ENCODE measurements around the gene CATSPER3.

The CATSPER3 gene

DNA sequence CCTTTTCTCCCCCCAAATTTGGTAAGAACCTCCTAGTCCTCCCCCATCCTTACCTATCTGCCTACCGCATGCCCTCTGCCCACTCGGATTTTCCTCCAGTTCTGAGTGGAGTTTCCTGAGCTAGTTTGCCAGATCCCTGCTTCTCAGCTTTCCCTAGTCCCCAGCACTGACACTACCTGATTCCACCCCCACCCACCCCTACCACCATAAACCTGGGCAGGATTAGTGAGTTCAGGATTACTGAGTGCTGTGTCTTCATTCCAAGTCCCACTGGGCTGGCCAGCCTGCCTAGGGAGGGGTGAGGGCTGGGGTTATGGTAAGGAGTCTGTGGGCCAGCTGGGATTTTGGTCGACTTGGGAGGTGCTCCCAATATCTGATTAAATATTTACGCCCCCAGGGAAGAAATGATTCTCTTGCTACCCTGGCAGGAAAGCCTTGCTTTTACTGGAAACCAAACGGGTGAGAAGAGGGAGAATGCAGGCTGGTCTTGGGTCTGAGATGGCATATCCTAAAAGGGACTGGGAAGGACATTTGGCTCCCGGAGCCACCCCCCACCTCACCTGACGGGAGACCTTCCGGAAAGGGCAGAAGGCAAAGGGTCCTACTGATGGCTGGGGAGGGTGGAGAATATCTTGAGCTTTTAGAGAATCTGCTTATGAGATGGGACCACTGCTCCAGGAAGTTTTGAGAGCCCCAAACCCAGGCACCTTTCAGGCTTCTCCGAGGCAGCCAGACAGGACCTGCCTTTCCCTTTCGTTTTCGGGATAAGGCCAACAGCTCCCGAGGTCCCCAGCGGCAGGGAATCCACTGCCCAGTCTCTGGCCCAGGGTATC is 62.6 kb downstream of the CATSPER3 start:
- no peak for DNase-seq (ENCODE audit: low read depth)

DNA sequence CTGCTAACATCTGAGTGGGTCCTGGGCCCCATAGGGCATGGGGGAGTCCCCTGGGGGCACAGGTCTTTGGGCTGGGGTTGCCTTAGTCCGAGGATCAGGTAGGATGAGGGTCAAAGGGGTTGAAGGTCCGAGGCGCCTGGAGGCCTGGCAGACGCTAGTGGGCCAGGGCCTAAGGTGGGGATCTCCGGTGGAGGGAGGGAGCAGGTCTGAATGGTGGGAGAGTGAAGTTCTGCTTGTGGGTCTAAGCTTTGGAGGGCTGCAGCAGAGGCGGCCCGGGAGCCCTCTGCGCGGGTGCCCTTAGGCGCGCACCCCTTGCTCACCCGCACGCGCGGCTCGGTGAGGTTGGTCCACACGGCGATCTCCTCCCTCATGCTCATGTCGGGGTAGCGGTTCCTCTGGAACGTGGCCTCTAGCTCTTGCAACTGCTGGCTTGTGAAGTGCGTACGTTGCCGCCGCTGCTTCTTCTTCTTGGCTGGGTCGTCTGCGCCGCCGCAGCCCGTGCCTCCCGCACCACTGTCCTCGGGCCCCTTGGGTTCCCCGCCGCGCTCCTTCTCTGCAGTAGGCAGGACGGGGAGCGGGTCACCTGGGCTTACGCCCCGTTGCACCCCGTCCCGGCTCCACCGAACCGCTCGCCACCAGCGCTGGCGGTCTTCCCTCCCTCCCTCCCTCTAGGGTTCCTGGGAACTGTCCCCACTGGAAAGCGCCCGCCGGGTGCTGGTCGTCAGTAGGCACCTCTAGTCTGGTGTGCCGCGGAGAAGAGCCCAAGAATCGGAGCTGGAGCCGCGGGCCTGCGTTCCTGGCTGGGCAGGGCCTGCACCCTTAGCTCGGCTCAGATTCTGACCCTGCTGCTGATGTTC is 63.5 kb downstream of the CATSPER3 start:
- no peak for DNase-seq (ENCODE audit: low read depth)

DNA sequence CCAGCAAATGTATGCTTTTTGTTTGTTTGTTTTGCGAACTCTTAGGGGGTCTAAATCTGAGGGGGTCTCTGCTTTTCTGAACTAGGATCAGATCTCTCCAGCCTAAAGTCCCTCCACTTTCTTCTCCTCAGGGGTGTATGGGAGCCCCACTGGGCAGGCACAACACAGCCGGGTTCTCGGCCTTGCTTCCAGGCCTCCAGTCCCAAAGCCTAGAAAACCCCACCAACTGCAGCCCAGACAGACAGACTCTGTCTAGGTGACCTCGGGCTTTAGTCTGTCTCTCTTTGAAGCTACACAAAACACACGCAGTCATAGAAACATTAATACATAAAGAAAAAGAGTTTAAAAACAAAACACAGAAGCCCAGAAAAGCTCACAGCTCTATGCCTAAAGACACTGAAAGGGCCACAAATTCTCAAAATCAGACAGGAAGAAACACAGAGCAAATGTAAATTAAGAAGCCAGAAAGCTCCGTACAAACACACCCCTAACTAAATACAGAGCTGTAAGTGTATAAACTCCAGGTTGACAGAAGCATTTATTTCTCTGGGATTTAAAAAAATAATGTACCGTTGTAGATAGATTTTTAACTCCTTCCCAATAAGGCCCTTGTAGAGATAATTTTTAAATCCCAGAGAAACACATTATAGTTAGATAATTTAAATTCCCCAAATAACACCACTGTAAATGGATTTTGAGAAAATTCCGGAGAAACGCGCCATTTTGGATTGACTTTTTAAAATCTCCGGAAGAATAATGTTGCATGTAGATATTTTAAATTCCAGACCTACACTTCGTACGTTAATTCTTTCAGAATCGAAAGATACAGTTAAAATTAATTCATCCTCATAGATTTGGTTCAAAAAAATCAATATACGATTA is 64.3 kb downstream of the CATSPER3 start:
- no peak for DNase-seq (ENCODE audit: low read depth)

DNA sequence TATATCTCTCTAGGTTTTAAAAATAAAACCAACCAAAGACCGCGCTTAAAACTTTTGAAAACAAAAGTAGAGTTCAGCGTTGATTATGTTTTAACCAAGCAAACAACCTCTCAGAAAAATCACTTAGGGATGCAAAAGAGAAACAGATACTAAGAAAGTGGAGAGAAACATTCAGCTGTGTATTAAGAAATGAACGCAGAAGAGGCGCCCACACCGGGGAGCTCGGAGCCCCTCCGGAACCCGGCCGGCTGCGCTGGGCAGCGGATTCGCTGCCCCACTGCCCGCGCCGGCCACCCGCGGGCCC is 64.9 kb downstream of the CATSPER3 start:
- DNase-seq (ENCODE audit: low read depth): no peak

DNA sequence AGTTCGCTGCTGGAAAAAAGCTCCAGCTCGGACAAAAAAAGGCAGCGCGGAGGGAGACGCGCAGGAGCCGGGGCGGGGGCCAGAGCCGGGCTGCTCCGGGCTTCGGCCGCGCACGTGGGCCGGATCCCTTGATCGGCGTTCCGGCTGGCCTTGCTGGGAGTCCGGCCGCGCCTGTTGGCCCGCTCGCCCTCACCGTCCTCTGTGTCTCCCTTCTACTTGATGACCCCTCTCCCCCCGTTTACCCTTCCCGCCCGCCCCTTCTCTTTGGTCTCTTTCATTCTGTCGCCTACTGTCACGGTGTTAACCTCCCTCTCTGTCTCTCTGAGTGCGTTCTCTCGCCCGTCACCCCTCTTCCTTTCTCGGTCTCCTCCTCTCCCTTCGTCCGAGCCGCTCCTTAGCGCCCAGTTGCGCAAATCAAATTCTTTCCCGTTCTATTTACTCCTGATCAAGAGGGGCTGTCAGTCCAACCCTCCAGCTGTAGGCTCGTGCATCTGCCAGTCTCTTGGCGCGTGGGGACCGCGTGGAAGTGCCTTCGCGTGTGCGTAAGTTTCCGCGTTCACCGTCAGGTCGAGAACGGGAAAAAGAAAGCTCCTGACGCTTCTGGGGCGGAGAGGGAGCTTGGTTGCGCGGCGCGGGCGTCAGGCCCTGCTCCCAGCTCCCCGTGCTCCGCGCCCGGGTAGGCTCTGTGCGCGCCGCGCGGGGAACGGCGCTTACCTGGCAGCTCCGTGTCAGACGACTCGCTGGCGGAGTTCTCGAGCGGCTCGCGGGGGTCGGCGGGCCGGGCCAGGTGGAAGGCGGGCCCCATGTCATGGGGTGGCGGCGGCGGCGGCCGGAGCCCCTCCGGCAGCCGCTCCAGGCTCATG is 65.5 kb downstream of the CATSPER3 start:
- peak; percentile 42 for DNase-seq (ENCODE audit: low read depth)

DNA sequence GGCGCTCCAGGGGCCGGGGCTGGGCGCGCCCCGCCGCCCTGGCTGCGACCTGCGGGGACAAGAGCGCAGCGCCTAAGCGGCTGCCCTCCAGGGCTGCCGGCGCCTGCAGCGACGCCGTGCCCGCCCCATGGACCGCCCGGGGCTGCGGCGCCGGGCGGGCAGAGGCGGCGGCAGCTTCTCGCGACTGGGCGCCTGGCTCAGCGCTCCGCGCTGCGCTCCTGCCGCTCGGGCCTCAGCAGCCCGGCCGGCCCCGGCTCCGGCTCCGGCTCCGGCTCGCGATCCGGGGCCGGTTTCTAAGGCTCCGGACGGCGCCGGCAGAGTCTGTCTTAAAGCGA is 66.2 kb downstream of the CATSPER3 start, which contains the start of gene PITX1:
Gene PITX1, minus strand, starts transcription at position 328 of the 335 bp plus-strand sequence. CDS start 347 bp downstream, outside the sequence.
- no peak for DNase-seq (ENCODE audit: low read depth)

DNA sequence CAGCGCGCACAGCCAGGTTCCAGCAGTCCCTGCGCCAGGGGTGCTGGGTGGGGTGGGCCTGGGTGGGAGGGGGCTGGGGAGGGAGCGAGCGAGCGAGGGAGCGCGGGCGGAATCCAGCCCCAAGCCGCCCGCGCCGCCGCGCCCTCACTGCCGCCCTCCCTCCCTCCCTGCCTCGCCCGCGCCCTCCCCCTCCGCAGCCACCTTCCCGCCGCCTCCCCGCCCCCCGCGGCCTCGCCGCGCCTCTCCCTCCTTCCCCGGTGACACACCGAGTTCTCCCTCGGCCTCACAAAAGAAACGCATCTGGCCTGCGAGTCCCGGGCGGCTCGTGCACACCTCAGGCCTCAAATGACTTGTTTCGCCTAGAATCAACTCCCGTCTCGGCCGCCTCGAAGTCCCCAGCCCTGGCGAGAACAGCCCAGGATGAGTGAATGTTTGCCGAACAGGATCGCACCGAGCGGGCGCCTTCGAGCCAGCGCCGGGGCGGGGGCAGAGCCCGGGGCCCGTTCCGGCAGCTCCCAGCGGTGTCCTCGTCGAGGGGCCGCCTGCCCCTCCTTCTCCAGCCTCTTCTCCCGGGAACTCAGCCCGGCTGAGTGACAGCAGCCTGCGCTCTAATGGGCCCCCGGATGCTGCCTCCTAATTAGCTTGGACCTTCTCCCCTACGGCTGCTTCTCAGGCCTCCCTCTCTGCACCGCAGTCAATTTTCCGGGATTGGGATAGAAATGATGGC is 66.7 kb downstream of the CATSPER3 start:
- DNase-seq (ENCODE audit: low read depth): peak; percentile 19

DNA sequence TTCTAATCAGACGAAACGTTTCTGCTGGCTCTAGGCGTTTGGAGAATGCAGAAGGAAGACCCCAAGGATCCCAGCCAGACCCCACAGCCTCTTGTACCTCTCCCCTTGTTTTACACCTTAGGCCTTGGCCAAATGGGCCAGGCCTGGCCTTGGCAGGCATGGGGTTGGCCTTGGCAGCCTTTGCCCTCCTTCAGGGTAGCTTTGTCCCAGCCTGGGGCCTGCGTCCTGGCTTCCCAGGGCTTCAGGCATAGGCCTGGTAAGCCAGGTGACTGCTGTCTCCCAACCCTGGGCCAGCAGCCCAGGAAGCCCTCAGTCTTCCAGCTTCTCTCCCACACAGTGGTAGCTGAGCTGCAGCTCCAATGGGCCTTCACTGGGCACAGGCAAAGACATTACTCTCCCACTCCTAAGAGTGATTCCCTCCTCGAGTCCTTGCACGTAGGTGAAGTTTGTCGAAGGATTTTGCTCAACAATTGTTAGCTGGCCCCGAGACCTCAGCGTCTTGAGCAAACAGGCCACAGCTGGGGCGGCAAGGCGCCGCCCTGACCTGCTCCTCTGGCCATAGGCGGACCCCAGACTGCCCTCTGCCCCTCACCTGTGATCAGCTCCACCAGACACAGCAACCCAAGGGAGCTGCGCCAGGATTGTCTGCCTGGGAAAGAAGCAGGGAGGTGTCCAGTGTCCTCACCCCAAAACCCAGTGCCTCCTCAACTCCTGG is 67.4 kb downstream of the CATSPER3 start:
- no peak for DNase-seq (ENCODE audit: low read depth)

DNA sequence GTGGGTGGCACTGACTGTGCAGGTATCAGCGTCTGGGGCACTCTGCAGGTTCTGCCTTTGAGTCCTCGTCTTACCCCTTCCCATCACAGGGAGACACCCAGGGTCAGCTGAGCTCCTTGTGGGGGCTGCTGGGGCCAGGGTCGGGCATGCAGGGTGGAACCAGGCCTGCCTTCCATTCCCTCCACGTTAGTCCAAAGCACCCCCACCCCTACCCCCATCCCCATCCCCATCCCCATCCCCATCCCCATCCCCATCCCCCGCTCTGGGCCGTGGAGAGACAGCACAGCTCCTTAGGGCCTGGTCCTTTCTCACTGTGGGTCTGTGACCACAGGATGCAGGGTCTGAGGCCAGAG is 67.9 kb downstream of the CATSPER3 start:
- DNase-seq (ENCODE audit: low read depth): no peak

DNA sequence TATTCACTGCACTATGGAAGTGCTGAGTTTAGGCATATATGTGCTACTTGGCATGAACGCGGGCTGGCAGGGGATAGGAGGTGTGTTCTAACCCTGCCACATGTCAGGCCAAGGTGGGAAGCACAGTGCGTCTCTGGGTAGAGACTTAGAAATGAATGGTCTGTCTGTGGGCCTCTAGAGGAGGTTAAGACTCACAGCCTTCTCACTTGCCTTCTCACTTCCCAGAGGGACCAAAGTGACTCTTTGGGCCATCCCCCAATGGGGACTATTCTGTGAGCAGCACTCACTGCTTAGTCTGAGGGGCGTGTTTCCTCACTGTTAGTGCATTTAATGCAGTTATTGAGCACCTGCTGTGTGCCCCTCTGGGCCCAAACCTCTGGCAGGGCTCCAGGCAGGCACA is 68.7 kb downstream of the CATSPER3 start:
- DNase-seq (ENCODE audit: low read depth): no peak

DNA sequence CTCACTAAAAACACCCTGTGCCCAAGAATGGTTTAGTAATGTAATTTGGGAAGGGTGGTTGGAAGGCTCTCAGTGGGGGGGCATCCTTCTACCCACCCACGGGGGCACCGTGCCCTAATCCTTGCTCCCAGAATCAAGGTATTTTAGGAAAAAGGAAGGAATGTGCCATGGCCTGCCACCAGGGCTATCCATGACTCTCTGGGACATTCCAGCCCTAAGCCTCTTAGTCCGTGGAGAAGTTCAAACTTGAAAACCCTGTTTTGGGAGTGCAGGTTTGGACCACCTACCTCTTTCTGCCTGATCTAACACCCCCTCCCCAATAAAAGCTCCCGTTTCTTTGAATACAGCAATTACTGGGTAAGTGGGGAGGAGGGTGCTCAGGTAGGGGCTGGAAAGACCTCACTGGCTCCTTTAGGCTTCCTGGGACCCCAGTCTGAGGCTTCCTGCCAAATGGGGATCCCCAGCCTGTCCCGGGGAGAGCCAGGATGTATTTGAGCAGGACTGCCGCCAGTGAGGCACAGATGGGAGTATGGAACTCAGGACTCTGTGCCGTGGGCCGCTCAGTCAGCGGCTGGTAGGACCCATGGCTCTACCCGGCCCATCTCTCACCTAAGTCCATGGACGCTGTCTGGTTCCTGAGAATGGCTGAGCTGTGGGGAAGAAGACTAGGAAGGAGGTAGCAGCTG is 70.0 kb downstream of the CATSPER3 start:
- DNase-seq (ENCODE audit: low read depth): no peak

DNA sequence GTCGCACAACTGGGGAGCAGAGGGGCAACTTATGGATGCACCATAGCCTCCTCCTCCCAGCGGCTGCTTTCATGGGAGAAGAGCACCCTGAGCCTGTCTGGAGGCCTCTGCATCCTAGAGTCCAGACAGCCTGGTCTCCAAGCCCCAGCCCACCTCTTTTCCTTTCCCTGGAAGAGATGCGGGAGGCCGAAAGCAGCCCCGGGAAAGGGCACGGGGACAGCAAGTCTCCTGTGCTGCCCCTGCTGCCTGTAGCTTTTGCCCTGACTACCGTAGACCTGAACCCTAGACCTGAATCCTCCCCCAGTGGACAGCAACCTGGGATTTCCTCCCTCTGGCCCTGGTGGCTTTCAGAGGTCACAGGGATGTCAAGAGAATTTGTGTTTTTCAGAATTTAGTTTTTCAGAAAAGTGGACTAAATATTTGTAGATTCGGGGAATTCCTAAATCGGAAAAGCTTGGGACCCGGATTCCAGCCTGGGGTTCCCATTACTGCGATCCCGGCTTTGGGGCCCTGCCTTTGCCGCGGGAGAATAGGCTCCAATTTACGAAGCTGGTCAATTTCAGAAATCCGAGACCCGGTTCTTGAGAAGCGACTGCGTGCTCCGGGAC is 70.6 kb downstream of the CATSPER3 start:
- DNase-seq (ENCODE audit: low read depth): no peak

DNA sequence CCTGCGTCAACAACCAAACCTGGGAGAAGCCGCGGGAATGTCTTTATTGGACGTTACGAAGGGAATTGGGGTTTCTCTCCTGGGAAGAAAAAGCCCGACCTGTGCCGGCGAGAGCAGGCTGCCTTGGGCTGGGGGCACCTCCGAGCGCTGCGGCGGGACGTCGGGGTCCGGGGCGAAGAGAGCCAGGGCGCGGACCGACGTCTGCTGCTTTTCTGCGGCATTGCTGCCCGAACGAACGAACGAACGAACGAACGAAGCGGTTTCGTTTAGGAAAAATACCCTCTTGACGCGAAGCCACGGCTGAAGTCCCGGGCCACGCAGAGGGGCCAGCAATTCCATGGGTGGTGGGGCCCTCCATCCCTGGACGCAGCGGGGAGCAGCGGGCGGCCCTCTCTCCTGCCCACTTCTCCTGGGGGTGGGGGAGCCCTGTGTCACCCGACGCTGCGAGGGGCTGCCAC is 71.1 kb downstream of the CATSPER3 start:
- no peak for DNase-seq (ENCODE audit: low read depth)

DNA sequence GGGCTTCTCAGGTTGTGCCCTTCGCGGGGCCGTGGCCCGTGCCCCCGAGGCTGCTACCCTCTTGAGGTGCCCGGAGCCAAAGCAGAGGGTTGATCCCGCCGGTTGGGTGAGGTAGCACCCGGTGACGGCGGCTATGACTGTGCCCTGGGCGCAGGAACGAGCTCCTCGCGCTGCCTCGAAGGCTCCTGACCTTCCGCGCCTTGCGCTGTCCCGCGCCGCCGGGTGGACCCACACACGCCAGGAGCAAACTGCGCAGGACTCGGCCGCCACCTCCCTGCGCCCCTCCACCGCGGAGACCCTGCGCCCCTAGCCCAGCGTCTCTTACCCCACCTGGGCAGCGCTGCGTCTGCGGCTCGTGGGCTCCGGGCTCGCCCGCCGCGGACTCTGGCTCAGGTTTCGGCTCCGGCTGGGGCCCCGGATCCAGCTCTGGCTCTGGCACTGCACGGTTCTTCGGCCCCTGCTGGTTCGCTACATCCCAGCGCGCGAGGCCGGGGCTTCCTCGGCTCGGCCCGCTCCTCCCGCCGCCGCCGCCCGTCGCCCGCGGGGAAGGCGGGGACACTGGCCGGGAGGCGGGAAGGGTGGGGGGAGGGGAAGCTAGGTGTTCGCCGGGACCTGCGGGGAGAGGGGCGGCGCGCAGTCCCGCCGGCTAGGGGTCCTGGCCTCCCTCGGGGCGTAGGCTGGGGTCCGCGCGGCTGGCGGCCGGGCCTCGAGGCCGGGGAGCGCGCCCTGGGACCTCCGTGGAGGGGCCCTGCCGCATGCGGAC is 71.7 kb downstream of the CATSPER3 start:
- no peak for DNase-seq (ENCODE audit: low read depth)

DNA sequence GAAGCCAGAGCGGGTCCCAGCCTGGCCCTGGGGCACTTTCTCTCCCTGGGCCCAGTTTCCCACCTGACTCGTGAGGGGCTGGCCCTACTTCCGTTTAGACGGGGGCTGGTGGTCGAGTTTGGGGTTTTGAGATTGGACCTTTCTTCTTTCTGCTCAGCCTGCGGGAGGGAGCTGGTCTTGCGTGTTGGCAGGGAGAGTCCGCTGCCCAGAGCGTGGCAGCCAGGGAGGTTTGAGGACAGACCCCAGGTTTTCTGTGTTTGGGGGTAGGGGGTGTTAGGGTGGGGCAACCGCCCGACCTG is 72.3 kb downstream of the CATSPER3 start:
- no peak for DNase-seq (ENCODE audit: low read depth)

DNA sequence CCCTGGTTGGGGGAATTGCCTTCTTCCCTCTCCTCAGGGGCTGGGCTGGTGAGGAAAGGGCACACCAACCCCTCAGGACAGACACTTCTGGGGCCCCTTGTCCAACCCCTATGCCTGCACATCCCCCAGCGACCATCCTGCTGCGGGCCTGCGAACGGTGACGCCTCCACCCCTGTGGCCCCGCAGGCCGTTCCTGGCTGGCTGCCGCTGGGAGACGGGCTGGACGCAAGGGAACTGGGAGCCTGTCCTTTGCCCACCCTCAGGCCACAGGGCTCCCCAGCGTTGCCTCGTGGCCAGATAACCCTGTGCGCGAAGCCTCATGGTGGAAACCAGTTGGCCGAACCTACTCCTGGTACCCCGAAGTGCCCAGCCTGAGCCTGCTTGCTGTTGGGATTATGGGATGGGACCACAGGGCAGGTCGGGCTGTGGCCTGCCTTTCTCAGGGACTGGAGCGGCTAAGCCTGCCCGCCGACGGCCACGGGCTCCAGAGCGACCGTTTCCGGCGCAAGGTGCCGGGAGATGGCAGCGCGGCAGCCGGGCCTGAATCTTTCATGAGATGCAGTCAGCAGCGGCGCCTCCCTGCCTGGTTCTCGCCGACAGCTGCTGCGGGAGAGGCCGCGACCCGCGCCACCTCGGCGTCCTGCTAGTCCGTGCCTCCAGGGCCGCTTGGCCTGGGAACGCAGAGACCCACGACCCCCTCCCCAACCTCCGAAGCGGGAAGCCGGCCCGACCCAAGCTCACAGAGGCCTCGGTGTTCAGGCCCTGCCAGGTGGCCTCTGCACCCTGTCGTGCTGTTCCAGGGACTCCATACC is 72.8 kb downstream of the CATSPER3 start:
- no peak for DNase-seq (ENCODE audit: low read depth)

DNA sequence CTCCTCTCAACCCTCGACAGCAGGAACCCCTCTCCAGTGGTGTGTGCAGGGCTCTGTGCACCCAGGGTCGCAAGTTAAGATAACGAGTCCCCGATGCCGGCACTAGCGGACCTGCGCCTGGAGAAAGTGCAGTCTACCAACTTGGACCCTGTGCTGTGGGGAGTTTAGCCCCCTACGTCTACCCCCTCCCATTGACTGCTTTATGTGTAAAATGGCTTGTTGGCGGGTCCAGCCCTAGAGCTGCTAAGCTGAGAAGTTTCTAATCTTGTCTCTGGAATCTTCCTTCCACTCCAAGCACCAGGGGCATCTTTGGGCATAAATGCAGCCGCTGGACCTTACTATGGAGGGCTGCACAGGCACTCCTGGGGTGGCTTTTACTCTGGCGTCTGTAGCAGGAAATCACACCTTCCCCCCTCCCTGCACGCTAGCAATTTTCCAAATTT is 73.5 kb downstream of the CATSPER3 start:
- DNase-seq (ENCODE audit: low read depth): no peak

DNA sequence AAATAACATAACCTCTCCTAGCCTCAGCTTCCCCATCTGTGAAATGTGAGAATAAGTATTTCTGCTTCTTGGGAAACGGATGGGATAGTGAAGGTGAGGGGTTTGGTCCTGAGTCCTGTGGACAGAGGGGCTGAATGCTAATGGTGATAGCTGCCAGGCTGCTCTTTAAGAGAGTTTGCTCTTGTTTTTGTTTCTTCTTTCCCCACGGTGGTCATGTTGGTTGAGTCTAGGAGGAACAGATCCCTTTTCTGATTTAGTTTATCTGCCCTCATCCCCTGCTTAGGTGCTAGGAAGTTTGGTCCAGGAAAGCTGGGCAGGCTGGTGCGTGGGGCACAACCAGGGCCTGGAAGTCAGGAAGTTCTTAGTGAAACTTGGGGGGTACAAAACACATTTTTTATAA is 74.0 kb downstream of the CATSPER3 start:
- no peak for DNase-seq (ENCODE audit: low read depth)

Data from HS-5 (cell line).